Karpas-422 (cell line): ENCODE measurements around the gene ATF7IP2. TPM values are rescaled to one million over a fixed set of nuclear protein-coding genes. Genes with fewer than 3 reads are reported as not detected.
"Not testable (repeated sequence)": the region's sequence is repeated elsewhere in the genome, so short reads cannot be mapped to it uniquely, and the experiment has no call there.

ENCODE experiments used
- DNase-seq: peaks from one replicate; pipeline ENCODE4 v3.0.0-alpha.2; 2015
- H2AFZ ChIP-seq: fragments of 200-600 bp; sonication (generic); 2 replicates; pipeline ENCODE4 v1.6.1; 2014; ENCODE audit warnings: antibody characterized with exemption, low read length, mixed read lengths
- H3K27ac ChIP-seq: fragments of 200-600 bp; sonication (generic); 2 replicates; pipeline ENCODE4 v1.5.1; 2014; ENCODE audit warnings: mild to moderate bottlenecking, low read length, moderate library complexity
- H3K27me3 ChIP-seq: fragments of 200-600 bp; sonication (generic); 2 replicates; pipeline ENCODE4 v1.6.1; 2014; ENCODE audit warnings: low read length, mixed read lengths
- H3K36me3 ChIP-seq: fragments of 200-600 bp; sonication (generic); 2 replicates; pipeline ENCODE4 v1.6.1; 2014; ENCODE audit warnings: low read length, mixed read lengths; ENCODE audit not compliant: insufficient read depth
- H3K4me1 ChIP-seq: fragments of 200-600 bp; sonication (generic); 2 replicates; pipeline ENCODE4 v1.6.1; 2014; ENCODE audit warnings: mild to moderate bottlenecking, low read length, mixed read lengths
- H3K4me2 ChIP-seq: fragments of 200-600 bp; sonication (generic); 2 replicates; pipeline ENCODE4 v1.6.1; 2014; ENCODE audit warnings: low read length, low read depth, mild to moderate bottlenecking; ENCODE audit not compliant: poor library complexity, severe bottlenecking
- H3K4me3 ChIP-seq: fragments of 200-600 bp; sonication (generic); 2 replicates; pipeline ENCODE4 v1.5.1; 2014; ENCODE audit warnings: mild to moderate bottlenecking, antibody characterized with exemption, low read length, mixed read lengths
- H3K79me2 ChIP-seq: fragments of 200-600 bp; sonication (generic); 2 replicates; pipeline ENCODE4 v1.6.1; 2014; ENCODE audit warnings: mild to moderate bottlenecking, low read length, mixed read lengths
- H3K9ac ChIP-seq: fragments of 200-600 bp; sonication (generic); 2 replicates; pipeline ENCODE4 v1.6.0; 2014; ENCODE audit warnings: low read length
- H3K9me2 ChIP-seq: fragments of 200-600 bp; sonication (generic), shearing (Covaris generic); replicated peaks from 2 replicates; pipeline ENCODE4 v1.6.0; 2014; ENCODE audit warnings: mild to moderate bottlenecking, low read length, moderate library complexity; ENCODE audit not compliant: insufficient read depth
- H3K9me3 ChIP-seq: fragments of 300-700, 200-600 bp; sonication (generic); 2 replicates; pipeline ENCODE4 v1.6.1; 2014; ENCODE audit warnings: low read length, mixed read lengths
- H4K20me1 ChIP-seq: fragments of 200-600 bp; sonication (generic); 2 replicates; pipeline ENCODE4 v1.6.1; 2014; ENCODE audit warnings: mild to moderate bottlenecking, antibody characterized with exemption, low read length, low read depth; ENCODE audit not compliant: insufficient read depth
- total RNA-seq: library from RNA; depleted of rRNA; stranded (reverse); fragments of >200 nt; shearing (Covaris generic); gene quantifications from 2 replicates; pipeline ENCODE4 v1.2.3, GENCODE V29; 2014; ENCODE audit warnings: low replicate concordance

ATF7IP2 gene
- total RNA-seq, 1 experiment from 2014 or later, result 57.3 TPM

- H3K27me3 ChIP-seq, result no peaks in the 10 kb centered on the region
- no peaks in the 10 kb centered on the region; the same call in 1 of the 2 replicates for H3K4me1 ChIP-seq
- no peak overlapping the region for H2AFZ ChIP-seq
- H3K9me3 ChIP-seq, result no peaks in the 10 kb centered on the region
- DNase-seq, result no peak
- no peaks in the 10 kb centered on the region for H3K9me2 ChIP-seq
- H3K79me2 ChIP-seq, result no peaks in the 10 kb centered on the region
- H3K4me2 ChIP-seq, result no peak overlapping the region
- H3K27ac ChIP-seq, result no peak overlapping the region
- H3K9ac ChIP-seq, result no peak overlapping the region
- H3K4me3 ChIP-seq, result no peak overlapping the region
- H4K20me1 ChIP-seq, result no peaks in the 10 kb centered on the region
- no peaks in the 10 kb centered on the region for H3K36me3 ChIP-seq
Measured at GRCh38 chr16:10500582-10500981, 114.7 kb downstream of the ATF7IP2 start.

- Histone ChIP-seq H3K4me3 (no peak overlapping the region), H3K4me2 (no peak overlapping the region), H3K27ac (no peak overlapping the region), H3K9me2 (no peaks in the 10 kb centered on the region), H4K20me1 (no peaks in the 10 kb centered on the region), H3K9ac (no peak overlapping the region), H3K79me2 (no peaks in the 10 kb centered on the region), H3K36me3 (no peaks in the 10 kb centered on the region), H2AFZ (no peak overlapping the region), H3K27me3 (no peaks in the 10 kb centered on the region), H3K9me3 (no peaks in the 10 kb centered on the region), H3K4me1 (no peaks in the 10 kb centered on the region; the same call in 1 of the 2 replicates)
- peak; percentile 65 for DNase-seq
Measured at GRCh38 chr16:10501016-10501607, 115.3 kb downstream of the ATF7IP2 start.

GRCh38 chr16:10502776-10503175 is 116.9 kb downstream of the ATF7IP2 start:
- Histone ChIP-seq H3K79me2 (no peaks in the 10 kb centered on the region), H3K4me3 (no peak overlapping the region), H3K9ac (no peak overlapping the region), H4K20me1 (no peaks in the 10 kb centered on the region), H3K9me3 (no peaks in the 10 kb centered on the region), H3K4me1 (no peaks in the 10 kb centered on the region; the same call in 1 of the 2 replicates), H3K36me3 (no peaks in the 10 kb centered on the region), H3K27ac (no peak overlapping the region), H3K9me2 (no peaks in the 10 kb centered on the region), H3K4me2 (no peak overlapping the region), H2AFZ (no peak overlapping the region), H3K27me3 (no peaks in the 10 kb centered on the region)
- DNase-seq, result no peak

GRCh38 chr16:10504404-10504885 is 118.6 kb downstream of the ATF7IP2 start:
- no peak for DNase-seq
- no peak overlapping the region for H3K27ac ChIP-seq
- H3K9ac ChIP-seq, result no peak overlapping the region
- no peaks in the 10 kb centered on the region for H3K9me3 ChIP-seq
- no peak overlapping the region for H3K4me2 ChIP-seq
- H3K4me3 ChIP-seq, result no peak overlapping the region
- no peaks in the 10 kb centered on the region for H4K20me1 ChIP-seq
- no peaks in the 10 kb centered on the region for H3K36me3 ChIP-seq
- no peaks in the 10 kb centered on the region for H3K27me3 ChIP-seq
- H2AFZ ChIP-seq, result no peak overlapping the region
- no peaks in the 10 kb centered on the region for H3K9me2 ChIP-seq
- no peaks in the 10 kb centered on the region; the same call in 1 of the 2 replicates for H3K4me1 ChIP-seq
- H3K79me2 ChIP-seq, result no peaks in the 10 kb centered on the region

GRCh38 chr16:10505286-10505685 is 119.4 kb downstream of the ATF7IP2 start:
- not testable (repeated sequence) for H3K9me2 ChIP-seq, H3K9ac ChIP-seq, H3K27ac ChIP-seq, H3K4me3 ChIP-seq, H3K4me1 ChIP-seq, DNase-seq, H3K79me2 ChIP-seq, H3K27me3 ChIP-seq, H3K36me3 ChIP-seq, H3K9me3 ChIP-seq, H3K4me2 ChIP-seq, H2AFZ ChIP-seq, H4K20me1 ChIP-seq

- H3K27ac ChIP-seq, result no peak overlapping the region
- H3K79me2 ChIP-seq, result no peaks in the 10 kb centered on the region
- no peaks in the 10 kb centered on the region for H3K9me3 ChIP-seq
- no peaks in the 10 kb centered on the region for H3K36me3 ChIP-seq
- peak; percentile 92 for DNase-seq
- H2AFZ ChIP-seq, result no peak overlapping the region
- H3K27me3 ChIP-seq, result no peaks in the 10 kb centered on the region
- H4K20me1 ChIP-seq, result no peaks in the 10 kb centered on the region
- H3K9ac ChIP-seq, result no peak overlapping the region
- H3K9me2 ChIP-seq, result no peaks in the 10 kb centered on the region
- H3K4me1 ChIP-seq, result peaks cover 14% of the 10 kb centered on the region
- H3K4me2 ChIP-seq, result no peak overlapping the region
- no peak overlapping the region for H3K4me3 ChIP-seq
Measured at GRCh38 chr16:10509534-10510025, 123.7 kb downstream of the ATF7IP2 start.

- Histone ChIP-seq H3K4me3 (no peak overlapping the region), H3K27me3 (no peaks in the 10 kb centered on the region), H2AFZ (no peak overlapping the region), H3K36me3 (no peaks in the 10 kb centered on the region), H3K9ac (no peak overlapping the region), H3K9me3 (no peaks in the 10 kb centered on the region), H3K4me1 (peaks cover 14% of the 10 kb centered on the region), H3K4me2 (no peak overlapping the region), H3K27ac (no peak overlapping the region), H4K20me1 (no peaks in the 10 kb centered on the region), H3K9me2 (no peaks in the 10 kb centered on the region), H3K79me2 (no peaks in the 10 kb centered on the region)
- no peak for DNase-seq
Measured at GRCh38 chr16:10510279-10510678, 124.4 kb downstream of the ATF7IP2 start.

- Histone ChIP-seq H3K4me2 (no peak overlapping the region), H3K9me2 (no peaks in the 10 kb centered on the region), H3K9ac (no peak overlapping the region)
Measured at GRCh38 chr16:10511829-10512228, 126.0 kb downstream of the ATF7IP2 start.

More at GRCh38 chr16:10511829-10512228, 126.0 kb downstream of the ATF7IP2 start:
- Histone ChIP-seq H3K27me3 (no peaks in the 10 kb centered on the region), H3K4me3 (no peak overlapping the region), H3K79me2 (no peaks in the 10 kb centered on the region), H2AFZ (no peak overlapping the region), H3K36me3 (no peaks in the 10 kb centered on the region), H3K4me1 (peaks cover 14% of the 10 kb centered on the region), H4K20me1 (no peaks in the 10 kb centered on the region), H3K27ac (no peak overlapping the region), H3K9me3 (no peaks in the 10 kb centered on the region)
- no peak for DNase-seq
